Medulla oblongata (tissue), 1 donor: ENCODE results near the gene C2orf92.
"Not testable (repeated sequence)": the region's sequence is repeated elsewhere in the genome, so short reads cannot be mapped to it uniquely, and the experiment has no call there.

Experiments used
- DNase-seq: peaks from one replicate; pipeline ENCODE4 v3.0.0-alpha.2; 2015; ENCODE audit errors: extremely low spot score

The C2orf92 gene

DNA sequence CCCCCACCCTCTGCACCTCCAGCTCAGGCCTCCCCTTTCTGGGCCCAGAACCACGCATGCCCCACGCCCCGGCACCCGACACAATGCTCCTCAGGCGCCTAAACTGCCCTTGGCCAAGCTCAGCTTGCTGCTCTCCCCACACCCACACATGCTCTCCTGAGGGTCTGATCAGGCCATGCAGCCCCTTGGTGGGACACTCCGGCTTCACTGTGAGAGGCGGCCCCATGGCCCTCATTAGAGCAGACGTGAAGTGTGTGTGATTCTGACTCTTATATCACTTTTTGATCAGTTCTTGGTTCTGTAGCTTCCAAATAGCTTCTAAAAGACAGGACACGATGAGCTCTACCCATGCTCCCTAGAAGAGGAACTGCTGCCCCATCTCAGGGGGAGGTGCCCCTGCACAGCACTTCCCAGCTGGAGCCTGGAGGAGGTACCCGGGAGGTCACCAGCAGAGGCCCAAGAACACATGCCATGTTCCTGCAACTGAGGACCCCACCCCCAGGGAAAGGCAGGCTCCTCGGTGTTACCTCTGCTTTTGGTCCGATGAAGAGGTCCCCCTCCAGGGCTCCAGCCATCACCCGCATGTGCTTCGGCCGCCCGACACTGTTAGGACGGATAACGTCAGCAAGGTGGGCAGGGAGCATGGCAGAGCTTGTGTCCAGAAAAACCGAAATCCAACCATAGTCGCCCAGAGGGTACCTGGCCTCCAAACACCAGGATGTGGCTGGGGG is 9.3 kb upstream of the C2orf92 start:
- DNase-seq = no peak

- DNase-seq = no peak
Observed at GRCh38 chr2:97660775-97661389, 8.6 kb upstream of the C2orf92 start.

DNA sequence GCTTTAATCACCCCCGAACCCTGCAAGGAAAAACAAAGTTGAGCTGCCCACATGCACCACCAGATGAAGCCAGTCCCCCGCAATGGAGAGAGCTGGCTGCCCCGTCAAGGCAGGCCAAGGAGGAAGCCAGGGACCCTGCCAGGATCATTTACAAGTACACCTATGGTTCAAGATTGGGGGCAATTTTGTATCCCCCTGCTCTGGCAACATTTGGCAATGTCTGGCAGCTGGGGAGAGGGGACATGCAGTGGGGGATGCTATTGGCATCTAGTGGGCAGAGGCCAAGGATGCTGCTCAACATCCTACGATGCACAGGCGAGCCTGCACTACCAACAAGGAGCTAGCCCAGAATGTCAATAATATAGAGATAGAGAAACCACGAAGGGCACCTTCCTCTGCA is 7.6 kb upstream of the C2orf92 start:
- no peak for DNase-seq

- peak; percentile 23 for DNase-seq
Observed at GRCh38 chr2:97662386-97662894, 7.1 kb upstream of the C2orf92 start.

DNA sequence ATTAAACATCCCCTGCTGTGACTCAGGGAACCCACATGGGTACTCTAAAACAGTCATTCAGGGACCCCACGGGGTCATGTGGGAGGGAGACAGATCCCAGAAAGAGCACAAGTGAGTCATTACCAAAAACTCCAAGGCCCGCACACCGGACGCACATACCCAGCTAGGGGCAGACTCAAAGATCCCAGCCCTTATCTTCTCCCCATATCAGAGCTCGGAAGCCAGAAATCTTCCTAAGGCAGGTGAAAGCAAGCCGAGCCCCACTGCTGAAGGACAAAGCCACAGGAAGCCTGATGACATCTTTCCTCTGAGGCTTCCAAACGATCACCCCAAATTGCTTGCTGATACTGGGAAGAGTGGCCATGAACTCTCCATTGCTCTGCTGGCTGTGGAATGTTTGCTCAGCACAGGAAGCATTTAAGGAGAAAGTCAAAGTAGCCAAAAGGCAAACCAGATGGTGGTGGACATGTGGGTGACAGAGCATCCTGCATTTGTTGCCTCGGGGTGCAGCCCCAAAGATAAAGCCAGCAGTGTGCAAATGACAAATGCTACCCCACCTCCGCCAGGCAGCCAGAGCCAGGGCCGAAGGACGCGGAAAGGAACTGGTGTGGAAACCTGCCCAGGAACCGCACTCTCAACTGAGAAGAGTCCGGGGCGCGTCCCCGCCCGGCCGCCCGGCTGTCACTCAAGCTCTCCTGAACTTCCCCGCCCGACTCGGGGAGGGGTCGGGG is 6.5 kb upstream of the C2orf92 start:
- peak; percentile 72 for DNase-seq

DNA sequence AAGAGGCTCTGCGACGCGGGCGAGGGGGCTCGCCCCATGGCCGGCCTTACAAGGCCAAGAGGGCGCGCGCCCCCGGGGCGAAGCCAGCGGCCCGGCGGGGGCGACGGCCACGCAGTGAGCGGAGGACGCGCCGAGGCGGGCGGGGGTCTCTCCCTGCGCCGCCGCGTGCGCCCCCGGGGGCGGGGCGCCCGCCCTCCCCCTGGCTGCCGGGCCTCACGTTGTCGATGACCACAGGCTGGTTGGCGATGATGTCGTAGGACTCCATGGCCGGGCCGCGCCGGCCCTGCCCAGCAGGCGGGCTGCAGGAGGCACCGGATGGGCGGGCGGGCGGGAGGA is 5.9 kb upstream of the C2orf92 start:
- no peak for DNase-seq

DNA sequence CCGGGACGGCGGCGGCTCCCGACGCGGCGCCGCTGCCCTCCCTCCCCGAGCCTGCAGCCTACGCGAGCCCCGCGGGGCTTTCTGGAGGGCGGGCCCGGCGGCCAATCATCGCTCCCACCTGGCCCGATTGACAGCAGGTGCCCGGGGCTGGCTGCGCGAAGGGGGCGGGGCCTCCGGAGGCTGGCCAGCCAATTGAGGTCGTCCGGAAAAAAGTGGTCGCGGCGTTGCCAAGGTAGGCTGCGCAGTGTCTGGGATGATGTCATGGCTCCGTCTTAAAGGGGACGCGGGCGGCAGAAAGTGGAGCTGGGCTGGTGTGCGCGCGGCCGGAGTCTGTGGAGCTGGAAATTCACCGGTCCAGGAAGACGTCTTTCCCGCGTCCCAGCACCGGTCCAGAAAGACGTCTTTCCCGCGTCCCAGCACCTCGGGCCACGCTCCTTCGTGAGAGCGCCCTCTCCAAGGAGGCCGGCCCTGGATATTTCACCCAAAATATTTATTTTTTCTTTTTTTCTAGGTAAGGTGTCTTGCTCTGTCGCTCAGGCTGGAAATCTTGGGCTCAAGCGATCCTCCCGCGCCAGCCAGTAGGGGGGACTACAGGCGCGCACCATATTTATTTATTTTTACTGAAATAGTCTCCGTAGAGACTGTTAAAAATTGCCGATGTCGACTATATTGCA is 5.4 kb upstream of the C2orf92 start, which contains the start of gene ACTR1B:
TSS of gene ACTR1B (minus strand) at position 83 of the 674 bp plus-strand sequence. CDS start 154 bp downstream, outside the sequence.
- peak; percentile 98 for DNase-seq

- DNase-seq = peak; percentile 17
Observed at GRCh38 chr2:97664636-97664970, 4.9 kb upstream of the C2orf92 start.

DNA sequence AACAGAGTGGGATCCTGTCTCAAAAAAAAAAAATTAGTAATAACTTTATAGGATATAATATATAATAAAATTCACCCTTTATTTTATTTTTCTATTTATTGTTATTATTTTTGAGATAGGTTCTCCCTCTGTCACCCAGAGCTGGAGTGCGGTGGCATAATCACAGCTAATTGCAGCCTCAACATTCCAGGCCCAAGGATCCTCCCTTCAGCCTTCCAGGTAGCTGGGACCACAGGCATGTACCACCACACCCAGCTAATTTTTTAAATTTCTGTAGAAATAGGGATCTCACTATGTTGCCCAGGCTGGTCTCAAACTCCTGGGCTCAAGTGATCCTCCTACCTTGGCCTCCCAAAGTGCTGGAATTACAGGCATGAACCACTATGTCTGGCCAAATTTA is 958 bp downstream of the C2orf92 start:
- no peak for DNase-seq

GRCh38 chr2:97671526-97671925 is 2.0 kb downstream of the C2orf92 start:
- no peak for DNase-seq

GRCh38 chr2:97672606-97673140 is 3.2 kb downstream of the C2orf92 start:
- not testable (repeated sequence) for DNase-seq

- no peak for DNase-seq
Observed at GRCh38 chr2:97673182-97673914, 3.8 kb downstream of the C2orf92 start.

- DNase-seq = no peak
Observed at GRCh38 chr2:97673915-97674283, 4.4 kb downstream of the C2orf92 start.

GRCh38 chr2:97675430-97676113 is 6.1 kb downstream of the C2orf92 start:
- DNase-seq = no peak

DNA sequence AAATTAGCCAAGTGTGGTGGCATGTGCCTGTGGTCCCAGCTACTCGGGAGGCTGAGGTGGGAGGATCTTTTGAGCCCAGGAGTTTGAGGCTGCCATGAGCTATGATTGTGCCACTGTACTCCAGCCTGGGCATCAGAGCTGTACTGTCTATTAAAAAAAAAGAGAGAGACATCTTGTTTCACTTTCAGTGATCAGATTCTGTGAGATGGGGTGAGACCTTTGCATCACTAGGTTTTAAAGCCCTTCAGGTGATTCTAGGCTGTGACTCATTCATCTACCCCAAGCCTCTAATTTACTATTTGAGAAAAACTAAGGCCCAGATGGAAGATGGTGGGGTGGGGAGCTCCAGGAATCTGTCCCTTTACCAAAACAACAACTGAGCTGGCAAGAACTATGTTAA is 7.1 kb downstream of the C2orf92 start:
- DNase-seq = no peak

DNA sequence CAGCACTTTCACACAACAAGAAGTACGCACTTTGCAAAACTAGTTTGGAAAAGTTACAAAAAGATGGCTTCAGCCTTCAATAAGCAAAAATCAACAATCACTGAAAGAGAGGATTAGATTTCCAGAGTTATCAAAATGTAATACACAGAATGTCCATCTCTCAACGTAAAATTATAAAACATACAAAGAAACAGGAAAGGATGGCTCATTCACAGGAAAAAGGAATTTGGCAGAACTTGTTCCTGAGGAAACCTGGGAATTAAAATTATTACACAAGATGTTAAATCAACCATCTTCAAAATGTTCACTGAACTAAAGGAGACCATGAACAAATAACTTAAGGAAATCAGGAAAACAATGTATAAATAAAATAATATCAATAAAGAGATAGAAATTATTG is 8.0 kb downstream of the C2orf92 start:
- DNase-seq = no peak

DNA sequence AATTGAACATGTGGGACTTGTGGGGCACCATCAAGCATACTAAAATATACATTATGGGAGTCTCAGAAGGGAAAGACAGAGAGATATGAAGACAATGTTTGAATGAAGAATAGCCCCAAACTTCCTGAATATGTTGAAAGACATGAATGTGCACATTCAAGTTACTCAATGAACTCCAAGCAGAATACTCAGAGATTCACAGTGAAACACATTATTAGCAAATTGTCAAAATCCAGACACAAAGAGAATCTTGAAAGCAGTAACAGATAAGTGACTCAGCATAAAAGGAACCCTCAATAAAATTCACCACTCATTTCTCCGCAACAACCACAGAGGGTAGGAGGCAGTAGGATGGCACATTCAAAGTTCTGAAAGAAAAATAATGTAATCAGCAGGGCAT is 8.8 kb downstream of the C2orf92 start:
- DNase-seq = no peak

DNA sequence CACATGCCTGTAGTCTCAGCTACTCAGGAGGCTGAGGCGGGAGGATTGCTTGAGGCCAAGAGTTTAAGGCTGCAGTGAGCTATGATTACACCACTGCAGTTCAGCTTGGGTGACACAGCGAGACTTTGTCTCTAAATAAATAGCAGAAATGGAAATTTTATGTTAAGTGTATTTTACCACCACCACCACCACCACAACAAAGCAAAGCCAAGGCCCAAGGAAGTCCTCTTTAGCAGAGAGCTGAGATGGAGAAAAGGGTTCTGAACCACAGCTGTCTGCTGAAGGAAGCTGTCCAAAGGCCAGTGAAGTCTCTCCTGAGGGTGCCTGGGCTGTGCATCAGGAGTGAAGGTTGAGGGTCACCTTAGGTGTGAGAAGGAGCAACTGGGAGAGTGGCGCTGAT is 17.7 kb downstream of the C2orf92 start:
- DNase-seq = not testable (repeated sequence)

DNA sequence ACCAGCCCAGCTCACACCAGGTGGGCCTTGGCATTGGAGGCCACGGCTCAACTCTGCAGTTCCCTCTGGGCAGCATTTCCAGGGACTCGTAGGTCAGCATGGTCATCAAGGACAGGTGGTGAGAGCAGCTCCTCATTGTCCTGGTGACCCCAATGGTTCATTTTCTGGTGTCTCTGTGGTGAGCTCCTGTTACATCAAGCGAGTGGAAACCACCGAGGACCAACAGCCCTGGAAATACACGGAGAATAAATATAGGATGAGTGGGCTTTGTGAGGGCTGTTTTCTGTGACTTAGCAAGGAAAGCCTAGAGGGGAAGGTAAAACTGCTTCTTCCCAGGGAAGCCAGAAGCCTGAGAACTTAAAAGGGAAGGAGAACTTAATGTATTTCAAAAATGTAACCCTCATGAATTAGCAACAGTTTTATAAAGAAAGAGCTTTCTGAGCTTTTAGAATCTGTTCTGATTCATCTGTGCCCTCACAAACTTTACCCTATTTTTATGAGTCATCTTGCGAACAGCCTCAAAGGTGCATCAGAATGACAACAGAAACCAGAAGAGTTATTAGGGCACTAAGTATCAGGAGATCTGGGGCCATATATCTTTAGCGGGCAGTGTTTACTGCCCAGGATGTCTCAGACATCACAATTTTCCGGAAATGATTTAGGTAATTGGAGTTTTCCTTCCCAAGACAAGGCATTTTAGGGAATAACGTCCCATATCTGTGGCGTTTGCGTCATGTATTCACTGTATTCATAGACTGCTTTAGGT is 18.7 kb downstream of the C2orf92 start:
- no peak for DNase-seq

GRCh38 chr2:97691166-97691565 is 21.7 kb downstream of the C2orf92 start:
- DNase-seq = no peak
